NAMALWA (cell line): ENCODE results near the gene ITPR3.

Experiments used
- DNase-seq: peaks from one replicate; pipeline ENCODE4 v3.0.0-alpha.2; 2015; ENCODE audit warnings: low spot score

Gene ITPR3

DNA sequence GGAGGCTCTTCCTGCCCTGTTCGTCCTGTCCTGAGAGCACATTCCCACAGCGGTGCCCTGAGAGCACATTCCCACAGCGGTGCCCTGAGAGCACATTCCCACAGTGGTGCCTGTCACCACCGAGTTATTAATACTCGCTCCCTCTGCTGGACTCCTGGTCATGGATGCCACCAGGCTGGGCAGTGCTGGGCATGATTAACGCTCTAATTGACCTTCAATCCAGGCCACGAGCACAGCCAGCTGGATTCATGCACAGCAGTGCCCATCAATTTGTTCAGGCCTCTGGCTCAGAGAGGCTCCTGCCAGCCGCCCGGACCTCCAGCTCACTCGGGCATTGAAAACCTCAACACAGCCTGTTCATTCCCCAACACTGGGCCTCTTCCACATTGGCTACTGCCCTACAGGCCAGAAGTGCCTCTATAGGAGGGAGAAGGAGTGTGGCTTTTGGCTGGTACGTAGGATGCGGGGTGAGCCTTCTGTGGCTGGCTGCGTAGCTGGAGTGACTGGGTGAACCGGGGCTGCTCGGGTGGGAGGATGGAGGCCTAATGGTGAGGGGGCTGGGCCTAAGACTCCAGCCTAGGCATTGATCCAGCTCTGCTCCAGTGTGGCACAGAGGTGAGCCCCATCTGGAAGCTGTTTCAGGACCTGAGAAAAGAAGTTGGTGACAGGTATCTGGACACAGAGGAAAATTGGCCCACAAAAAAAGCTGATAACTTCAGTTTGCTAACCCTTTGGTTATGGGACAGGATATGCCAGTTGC is 116.3 kb downstream of the ITPR3 start:
- no peak for DNase-seq

DNA sequence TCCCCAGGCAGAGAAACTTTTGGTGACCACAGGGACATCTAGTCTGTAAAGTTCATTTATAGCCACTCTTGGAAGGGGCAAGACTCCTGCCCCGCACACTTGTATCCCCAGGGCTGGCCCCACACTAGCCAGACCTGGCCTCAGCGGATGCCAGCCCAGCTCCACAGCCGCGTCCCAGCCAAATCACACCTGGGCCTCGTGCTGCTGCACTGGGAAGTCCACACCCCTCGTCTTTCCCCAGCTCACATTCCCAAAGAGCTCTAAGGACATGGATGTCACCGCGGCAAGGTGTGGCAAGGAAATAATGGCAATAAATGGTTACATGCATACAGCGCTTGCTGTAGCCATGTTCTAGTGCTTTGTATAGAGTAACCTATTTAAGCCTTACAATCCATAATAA is 117.0 kb downstream of the ITPR3 start:
- DNase-seq, result no peak

DNA sequence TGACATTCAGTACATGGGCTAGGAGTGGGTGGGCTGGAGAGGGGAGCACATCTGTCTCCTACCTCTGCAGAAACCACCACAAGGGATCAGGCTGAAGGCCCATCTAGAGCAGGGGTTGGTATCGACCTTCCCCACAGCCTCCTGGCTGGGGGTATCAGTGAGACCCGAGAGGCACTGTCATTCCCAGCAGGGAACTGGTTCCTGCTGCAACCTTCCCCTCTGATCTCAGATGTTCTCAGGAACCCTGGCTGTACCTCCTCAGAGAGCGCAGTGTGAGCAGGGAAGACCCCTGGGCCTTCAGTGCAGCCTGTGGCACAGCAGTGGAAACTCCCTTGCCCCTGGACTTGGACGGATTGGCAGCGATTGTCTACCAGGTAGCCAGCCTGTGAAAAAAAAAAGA is 117.8 kb downstream of the ITPR3 start:
- no peak for DNase-seq

DNA sequence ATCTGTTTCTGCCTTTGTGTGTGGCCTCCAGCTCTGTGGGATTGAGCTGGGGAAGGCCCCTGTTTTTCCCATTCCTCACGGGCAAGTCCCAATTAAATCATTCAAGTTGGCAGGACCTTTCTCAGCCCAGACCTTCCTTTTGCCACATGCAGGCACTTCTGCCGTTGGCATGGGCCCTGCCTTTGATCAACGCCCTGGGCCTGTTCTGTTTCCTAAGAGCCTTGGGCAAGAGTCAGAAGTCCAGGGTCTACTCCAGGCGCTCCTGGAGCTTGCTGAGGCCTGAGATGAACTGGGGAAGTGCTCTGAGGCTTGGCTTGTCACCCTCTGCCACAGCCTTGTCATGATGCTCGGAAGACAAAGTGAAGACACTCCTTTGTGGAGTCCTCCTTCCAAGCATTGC is 118.4 kb downstream of the ITPR3 start:
- no peak for DNase-seq

DNA sequence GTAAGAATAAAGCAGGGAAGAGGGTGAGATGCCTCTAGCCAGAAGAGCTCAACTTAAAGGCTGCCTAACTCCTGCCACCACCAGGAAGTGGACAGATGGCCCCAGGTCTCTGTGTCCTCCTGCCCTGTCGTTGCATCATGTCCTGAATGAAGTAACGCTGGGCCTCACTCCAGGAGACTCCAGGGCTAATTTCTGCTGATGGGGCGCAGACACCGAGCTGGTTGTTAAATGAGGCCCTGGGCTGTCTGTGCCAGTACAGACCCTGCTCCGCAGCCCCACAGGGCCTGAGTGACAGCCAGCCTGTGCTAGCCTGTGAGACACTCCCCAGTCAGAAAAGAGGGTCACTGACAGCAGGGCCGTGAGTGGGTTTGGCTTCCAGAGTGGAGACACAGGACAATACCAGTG is 119.1 kb downstream of the ITPR3 start:
- DNase-seq, result no peak

DNA sequence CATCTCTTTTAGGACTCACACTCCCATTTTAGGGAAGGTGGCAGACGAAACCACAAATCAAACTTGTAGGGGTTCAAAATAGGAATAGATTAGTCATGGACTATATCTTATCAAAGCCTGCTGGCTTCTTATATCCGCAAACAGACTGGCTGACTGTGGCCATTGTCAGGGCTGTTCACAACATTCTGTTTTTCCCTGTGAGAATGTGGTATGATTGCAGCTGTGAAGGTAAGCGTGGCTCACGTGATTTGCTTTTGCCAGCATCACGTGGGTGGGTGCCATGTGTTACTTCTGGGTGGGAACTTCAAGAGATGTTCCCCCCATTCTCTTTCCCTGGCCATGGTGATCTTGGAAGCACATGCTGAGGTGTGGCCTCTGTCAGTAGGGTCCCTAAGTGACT is 119.7 kb downstream of the ITPR3 start:
- DNase-seq, result no peak

DNA sequence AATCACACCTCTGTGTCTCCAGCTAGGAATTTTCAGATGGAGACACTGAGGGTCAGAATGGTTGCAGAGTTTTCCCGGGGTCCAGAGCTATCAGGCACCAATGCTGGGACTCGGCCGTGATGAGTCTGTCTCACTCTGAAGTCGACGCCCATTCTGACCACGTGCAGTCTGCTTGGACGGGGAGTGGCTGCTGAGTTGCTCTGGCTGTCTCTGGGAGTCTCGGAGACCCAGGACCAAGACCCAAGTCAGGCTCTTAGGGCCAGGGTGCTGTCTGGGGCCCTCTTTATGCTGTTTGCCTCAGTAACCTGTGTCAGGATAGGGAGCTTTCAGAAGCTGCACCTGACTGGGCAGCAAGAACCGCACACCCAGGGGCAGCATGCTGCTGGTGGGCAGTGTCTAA is 121.0 kb downstream of the ITPR3 start:
- DNase-seq, result no peak

DNA sequence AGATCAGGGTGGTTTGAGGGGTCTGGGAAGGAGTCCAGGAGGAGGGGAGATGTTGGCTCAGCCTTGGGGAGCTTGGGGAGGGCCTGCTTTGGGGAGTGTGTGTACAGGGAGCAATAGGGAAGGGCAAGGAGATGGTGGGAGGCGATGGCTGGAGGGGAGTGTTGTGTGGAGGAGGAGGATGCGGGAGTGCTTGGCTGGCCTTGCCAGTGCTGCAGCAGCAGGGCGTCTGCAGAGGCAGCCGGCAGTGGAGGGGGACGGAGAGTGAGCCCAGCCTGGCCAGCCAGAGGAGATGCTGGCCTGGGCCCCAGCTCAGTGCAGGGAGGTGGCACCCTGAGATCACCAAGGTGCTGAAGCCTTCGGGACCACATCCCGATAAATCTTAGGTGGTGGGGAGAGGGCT is 121.7 kb downstream of the ITPR3 start:
- no peak for DNase-seq

DNA sequence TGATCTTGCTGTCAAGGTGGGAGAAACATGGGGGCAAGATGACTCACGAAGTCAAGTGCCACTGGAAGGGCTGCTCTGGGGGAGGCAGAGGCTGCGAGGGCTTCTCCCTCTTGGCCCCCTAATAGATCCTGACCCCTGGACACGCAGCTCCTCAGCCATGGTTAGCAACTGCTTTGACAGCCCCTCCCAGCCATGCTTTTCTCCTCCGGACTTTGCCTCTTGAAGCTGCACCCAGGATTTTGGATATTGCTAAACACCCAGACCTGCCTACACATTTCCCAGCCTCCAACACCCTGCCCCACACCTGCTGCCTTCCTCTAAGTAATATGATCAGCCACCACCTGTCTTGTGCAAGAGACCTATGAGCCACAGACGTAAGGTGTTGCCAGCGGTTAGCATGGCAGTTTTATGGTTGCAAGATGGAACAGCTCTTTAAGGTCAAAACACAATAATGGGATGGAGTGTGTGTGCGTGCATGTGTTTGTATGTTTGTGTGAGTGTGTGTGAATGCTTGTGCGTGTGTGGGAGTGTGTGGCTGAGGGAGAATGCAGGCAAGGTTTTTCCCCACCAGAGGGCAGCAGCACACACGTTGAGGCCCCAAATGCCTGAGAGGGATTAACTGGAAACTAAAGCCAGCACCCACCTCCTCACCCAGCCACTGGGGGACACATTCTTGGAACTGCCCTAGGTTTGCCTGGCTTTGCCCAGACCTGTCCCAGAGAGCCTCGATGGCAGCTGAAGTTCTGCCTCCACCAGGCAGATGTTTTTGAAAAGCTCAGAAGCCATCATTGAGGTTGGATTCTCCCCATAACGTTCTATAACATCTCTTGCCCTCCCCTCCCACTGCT is 123.1 kb downstream of the ITPR3 start:
- DNase-seq, result peak; percentile 86

DNA sequence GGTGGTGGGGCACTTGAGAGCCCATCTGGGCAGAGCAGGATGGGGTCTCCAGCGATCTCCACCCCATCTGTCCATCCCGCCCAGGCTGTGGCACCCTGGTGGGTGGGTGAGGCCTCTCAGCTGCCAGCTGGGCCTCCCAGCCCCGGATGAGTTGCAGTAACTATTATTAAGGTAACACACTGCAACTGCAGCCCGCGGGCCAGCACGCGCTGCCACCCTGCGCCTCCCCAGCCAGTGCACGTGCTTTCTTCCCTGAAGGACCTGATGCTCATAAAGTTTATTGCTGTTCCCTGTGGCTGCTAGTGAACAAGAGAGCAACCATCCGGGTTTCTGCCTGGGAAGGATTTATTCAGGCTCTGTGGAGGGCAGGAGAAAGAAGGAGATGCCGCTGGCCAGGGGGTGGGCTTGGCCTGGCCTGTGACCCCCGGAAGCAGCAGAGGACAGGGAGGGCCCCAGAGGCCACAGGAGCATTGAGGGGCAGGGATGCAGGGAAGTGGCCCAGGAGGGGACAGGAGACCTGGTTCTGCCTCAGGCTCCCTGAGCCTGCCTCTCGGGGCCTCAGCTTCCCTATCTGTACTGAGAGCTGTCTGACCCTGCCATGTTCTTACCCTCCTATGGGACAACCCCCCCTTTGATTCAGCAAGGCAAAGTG is 123.9 kb downstream of the ITPR3 start:
- DNase-seq, result no peak

DNA sequence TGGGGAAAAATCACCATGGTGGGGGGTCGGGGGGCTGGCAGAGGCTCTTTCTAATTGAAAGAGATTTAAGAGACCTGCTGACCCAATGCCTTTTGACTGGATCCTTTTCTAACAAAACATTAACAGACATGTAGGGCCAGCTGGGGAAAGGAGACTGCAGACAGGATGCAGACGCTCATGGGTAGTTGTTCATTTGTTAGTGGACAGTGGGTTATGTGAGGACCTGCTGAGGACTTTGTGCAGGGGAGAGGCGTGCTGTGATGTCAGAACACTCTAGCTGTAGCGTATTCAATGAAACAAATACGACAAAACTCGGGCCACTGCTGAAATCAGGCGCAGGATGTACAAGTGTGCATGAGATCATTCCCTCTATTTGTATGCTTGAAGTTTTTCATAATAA is 124.4 kb downstream of the ITPR3 start:
- DNase-seq, result no peak
